GM12878 (cell line): ENCODE measurements around the gene FHOD3. TPM values are rescaled to one million over a fixed set of nuclear protein-coding genes. Genes with fewer than 3 reads are reported as not detected.
A peak's percentile ranks its signal among the peaks of the same experiment; 100 is the strongest.

Source experiments
- ASH2L ChIP-seq: fragments of 300-600, 200-600 bp; sonication (generic); IDR thresholded peaks from 2 replicates; pipeline ENCODE4 v1.6.1; 2017; ENCODE audit warnings: low read depth, mild to moderate bottlenecking, borderline replicate concordance
- BHLHE40 ChIP-seq, 2 experiments: fragments of 450-650 bp in 1 of 2; IDR thresholded peaks; 2 replicates each; pipeline ENCODE4 v1.6.1; 2011 to 2017; ENCODE audit warnings: low read depth in 2 of 2, borderline replicate concordance in 1 of 2, improper control_type of control experiment in 1 of 2, low read length in 1 of 2, mild to moderate bottlenecking in 1 of 2
- BRCA1 ChIP-seq: IDR thresholded peaks from 2 replicates; pipeline ENCODE4 v1.6.1; 2011; ENCODE audit warnings: low read depth, low read length, improper control_type of control experiment
- CBX5 ChIP-seq: sonication (generic); IDR thresholded peaks from 2 replicates; pipeline ENCODE4 v1.6.1; 2016; ENCODE audit warnings: low read depth, moderate library complexity, mild to moderate bottlenecking, inconsistent platforms
- EGR1 ChIP-seq, 2 experiments: IDR thresholded peaks; 1 replicate in 1 of 2; 2 replicates in 1 of 2; pipeline ENCODE4 v1.6.1; 2011 to 2012; ENCODE audit warnings: low read depth in 2 of 2, low read length in 2 of 2, borderline replicate concordance in 1 of 2, mild to moderate bottlenecking in 1 of 2, moderate library complexity in 1 of 2
- FOXM1 ChIP-seq: IDR thresholded peaks from 2 replicates; pipeline ENCODE4 v1.6.1; 2012; ENCODE audit warnings: low read depth, mild to moderate bottlenecking, inconsistent platforms, low read length, moderate library complexity
- HCFC1 ChIP-seq: fragments of 150-350 bp; IDR thresholded peaks from 2 replicates; pipeline ENCODE4 v1.6.1; 2014; ENCODE audit warnings: low read length
- JUND ChIP-seq: IDR thresholded peaks from 2 replicates; pipeline ENCODE4 v1.6.1; 2012; ENCODE audit warnings: low read depth, mild to moderate bottlenecking, low read length, improper control_type of control experiment, moderate library complexity
- MYC ChIP-seq: IDR thresholded peaks from 2 replicates; pipeline ENCODE4 v1.6.1; 2011; ENCODE audit warnings: mild to moderate bottlenecking, low read length, moderate library complexity, inconsistent platforms; ENCODE audit not compliant: insufficient read depth, insufficient replicate concordance, insufficient read length, severe bottlenecking
- RAD51 ChIP-seq: fragments of 450-650 bp; IDR thresholded peaks from 2 replicates; pipeline ENCODE4 v1.6.1; 2016; ENCODE audit warnings: moderate library complexity, mild to moderate bottlenecking, inconsistent platforms
- RCOR1 ChIP-seq: conservative IDR thresholded peaks from 2 replicates; pipeline ENCODE4 v1.6.1; 2012; ENCODE audit warnings: low read depth, low read length, improper control_type of control experiment
- TCF3 ChIP-seq: IDR thresholded peaks from 2 replicates; pipeline ENCODE4 v1.6.1; 2012; ENCODE audit warnings: low read depth, mild to moderate bottlenecking, low read length, borderline replicate concordance; ENCODE audit not compliant: insufficient read depth
- ZNF622 ChIP-seq: fragments of 450-650 bp; IDR thresholded peaks from 2 replicates; pipeline ENCODE4 v1.6.1; 2017; ENCODE audit warnings: mild to moderate bottlenecking, inconsistent platforms
- ZZZ3 ChIP-seq: IDR thresholded peaks from 2 replicates; pipeline ENCODE4 v1.6.1; 2011; ENCODE audit warnings: low read depth; ENCODE audit not compliant: control insufficient read depth, insufficient read length
- polyA plus RNA-seq, 11 experiments: library from polyadenylated mRNA; depleted of rRNA in 4 of 11; unstranded in 6 of 11; stranded (reverse) in 5 of 11; fragments of >200 nt; fragmentation: Nextera tagmentation in 4 of 11; fragmentation: Illumina TruSeq in 1 of 11; extraction: Ambion mirVana in 4 of 11; extraction: Trizol in 1 of 11; gene quantifications; 1 replicate in 1 of 11; 2 replicates in 10 of 11; pipeline versions ENCODE4 v1.2.1 to v1.2.3, GENCODE V29; 2011 to 2016; ENCODE audit warnings: inconsistent platforms in 2 of 11, missing spikeins in 2 of 11, low read depth in 1 of 11
- total RNA-seq, 4 experiments: library from RNA; depleted of rRNA in 3 of 4; stranded (reverse); fragments of >200 nt in 3 of 4; fragmentation: Illumina TruSeq in 1 of 4; extraction: Trizol in 1 of 4; gene quantifications; 2 replicates each; pipeline versions ENCODE4 v1.2.1 to v1.2.3, GENCODE V29; 2013 to 2021
- TF ChIP-seq, protein P1 (sequence below): fragments of 450-650 bp; IDR thresholded peaks from 2 replicates; pipeline ENCODE4 v1.6.1; 2017; ENCODE audit warnings: mild to moderate bottlenecking, low read depth, inconsistent platforms; ENCODE audit not compliant: poor library complexity, severe bottlenecking
- TF ChIP-seq, protein P2 (sequence below): fragments of 150-350 bp; IDR thresholded peaks from 2 replicates; pipeline ENCODE4 v1.6.1; 2016; ENCODE audit warnings: low read depth, low read length
- TF ChIP-seq, protein P3 (sequence below): fragments of 450-650 bp; IDR thresholded peaks from 2 replicates; pipeline ENCODE4 v1.6.1; 2017; ENCODE audit warnings: mild to moderate bottlenecking, moderate library complexity

FHOD3 gene
- total and polyA plus RNA-seq, 10 of the 15 experiments (the other 5 are each of a cell fraction or from before 2014, with no cell fraction given), result 0.77 to 26.7 (median 10.4) TPM

- no peak for TF ChIP-seq EGR1 (IDR thresholded peaks at IDR 0.05; ENCODE audit: borderline replicate concordance in 1 of 2, low read depth in 2 of 2, low read length in 2 of 2)
- no peak for TF ChIP-seq ZZZ3
- peak in 1 of 2 experiments; percentile 62; a peak in 2 of 4 replicates for TF ChIP-seq BHLHE40 (IDR thresholded peaks at IDR 0.05; ENCODE audit: borderline replicate concordance in 1 of 2, low read depth in 2 of 2, low read length in 1 of 2)
- peak; percentile 68; the same call in 1 of the 2 replicates for TF ChIP-seq CBX5
- no peak for TF ChIP-seq ASH2L
- TF ChIP-seq, protein P1, sequence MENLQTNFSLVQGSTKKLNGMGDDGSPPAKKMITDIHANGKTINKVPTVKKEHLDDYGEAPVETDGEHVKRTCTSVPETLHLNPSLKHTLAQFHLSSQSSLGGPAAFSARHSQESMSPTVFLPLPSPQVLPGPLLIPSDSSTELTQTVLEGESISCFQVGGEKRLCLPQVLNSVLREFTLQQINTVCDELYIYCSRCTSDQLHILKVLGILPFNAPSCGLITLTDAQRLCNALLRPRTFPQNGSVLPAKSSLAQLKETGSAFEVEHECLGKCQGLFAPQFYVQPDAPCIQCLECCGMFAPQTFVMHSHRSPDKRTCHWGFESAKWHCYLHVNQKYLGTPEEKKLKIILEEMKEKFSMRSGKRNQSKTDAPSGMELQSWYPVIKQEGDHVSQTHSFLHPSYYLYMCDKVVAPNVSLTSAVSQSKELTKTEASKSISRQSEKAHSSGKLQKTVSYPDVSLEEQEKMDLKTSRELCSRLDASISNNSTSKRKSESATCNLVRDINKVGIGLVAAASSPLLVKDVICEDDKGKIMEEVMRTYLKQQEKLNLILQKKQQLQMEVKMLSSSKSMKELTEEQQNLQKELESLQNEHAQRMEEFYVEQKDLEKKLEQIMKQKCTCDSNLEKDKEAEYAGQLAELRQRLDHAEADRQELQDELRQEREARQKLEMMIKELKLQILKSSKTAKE, result no peak
- TF ChIP-seq RCOR1, result no peak
- peak; percentile 95 for TF ChIP-seq TCF3
- no peak for TF ChIP-seq ZNF622
- TF ChIP-seq, protein P2, sequence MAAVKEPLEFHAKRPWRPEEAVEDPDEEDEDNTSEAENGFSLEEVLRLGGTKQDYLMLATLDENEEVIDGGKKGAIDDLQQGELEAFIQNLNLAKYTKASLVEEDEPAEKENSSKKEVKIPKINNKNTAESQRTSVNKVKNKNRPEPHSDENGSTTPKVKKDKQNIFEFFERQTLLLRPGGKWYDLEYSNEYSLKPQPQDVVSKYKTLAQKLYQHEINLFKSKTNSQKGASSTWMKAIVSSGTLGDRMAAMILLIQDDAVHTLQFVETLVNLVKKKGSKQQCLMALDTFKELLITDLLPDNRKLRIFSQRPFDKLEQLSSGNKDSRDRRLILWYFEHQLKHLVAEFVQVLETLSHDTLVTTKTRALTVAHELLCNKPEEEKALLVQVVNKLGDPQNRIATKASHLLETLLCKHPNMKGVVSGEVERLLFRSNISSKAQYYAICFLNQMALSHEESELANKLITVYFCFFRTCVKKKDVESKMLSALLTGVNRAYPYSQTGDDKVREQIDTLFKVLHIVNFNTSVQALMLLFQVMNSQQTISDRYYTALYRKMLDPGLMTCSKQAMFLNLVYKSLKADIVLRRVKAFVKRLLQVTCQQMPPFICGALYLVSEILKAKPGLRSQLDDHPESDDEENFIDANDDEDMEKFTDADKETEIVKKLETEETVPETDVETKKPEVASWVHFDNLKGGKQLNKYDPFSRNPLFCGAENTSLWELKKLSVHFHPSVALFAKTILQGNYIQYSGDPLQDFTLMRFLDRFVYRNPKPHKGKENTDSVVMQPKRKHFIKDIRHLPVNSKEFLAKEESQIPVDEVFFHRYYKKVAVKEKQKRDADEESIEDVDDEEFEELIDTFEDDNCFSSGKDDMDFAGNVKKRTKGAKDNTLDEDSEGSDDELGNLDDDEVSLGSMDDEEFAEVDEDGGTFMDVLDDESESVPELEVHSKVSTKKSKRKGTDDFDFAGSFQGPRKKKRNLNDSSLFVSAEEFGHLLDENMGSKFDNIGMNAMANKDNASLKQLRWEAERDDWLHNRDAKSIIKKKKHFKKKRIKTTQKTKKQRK, result no peak
- peak; percentile 59; the same call in 1 of the 2 replicates for TF ChIP-seq FOXM1
- TF ChIP-seq BRCA1, result no peak
- TF ChIP-seq MYC, result no peak
- no peak for TF ChIP-seq HCFC1
- no peak for TF ChIP-seq RAD51
- peak; percentile 89 for TF ChIP-seq JUND
- TF ChIP-seq, protein P3, sequence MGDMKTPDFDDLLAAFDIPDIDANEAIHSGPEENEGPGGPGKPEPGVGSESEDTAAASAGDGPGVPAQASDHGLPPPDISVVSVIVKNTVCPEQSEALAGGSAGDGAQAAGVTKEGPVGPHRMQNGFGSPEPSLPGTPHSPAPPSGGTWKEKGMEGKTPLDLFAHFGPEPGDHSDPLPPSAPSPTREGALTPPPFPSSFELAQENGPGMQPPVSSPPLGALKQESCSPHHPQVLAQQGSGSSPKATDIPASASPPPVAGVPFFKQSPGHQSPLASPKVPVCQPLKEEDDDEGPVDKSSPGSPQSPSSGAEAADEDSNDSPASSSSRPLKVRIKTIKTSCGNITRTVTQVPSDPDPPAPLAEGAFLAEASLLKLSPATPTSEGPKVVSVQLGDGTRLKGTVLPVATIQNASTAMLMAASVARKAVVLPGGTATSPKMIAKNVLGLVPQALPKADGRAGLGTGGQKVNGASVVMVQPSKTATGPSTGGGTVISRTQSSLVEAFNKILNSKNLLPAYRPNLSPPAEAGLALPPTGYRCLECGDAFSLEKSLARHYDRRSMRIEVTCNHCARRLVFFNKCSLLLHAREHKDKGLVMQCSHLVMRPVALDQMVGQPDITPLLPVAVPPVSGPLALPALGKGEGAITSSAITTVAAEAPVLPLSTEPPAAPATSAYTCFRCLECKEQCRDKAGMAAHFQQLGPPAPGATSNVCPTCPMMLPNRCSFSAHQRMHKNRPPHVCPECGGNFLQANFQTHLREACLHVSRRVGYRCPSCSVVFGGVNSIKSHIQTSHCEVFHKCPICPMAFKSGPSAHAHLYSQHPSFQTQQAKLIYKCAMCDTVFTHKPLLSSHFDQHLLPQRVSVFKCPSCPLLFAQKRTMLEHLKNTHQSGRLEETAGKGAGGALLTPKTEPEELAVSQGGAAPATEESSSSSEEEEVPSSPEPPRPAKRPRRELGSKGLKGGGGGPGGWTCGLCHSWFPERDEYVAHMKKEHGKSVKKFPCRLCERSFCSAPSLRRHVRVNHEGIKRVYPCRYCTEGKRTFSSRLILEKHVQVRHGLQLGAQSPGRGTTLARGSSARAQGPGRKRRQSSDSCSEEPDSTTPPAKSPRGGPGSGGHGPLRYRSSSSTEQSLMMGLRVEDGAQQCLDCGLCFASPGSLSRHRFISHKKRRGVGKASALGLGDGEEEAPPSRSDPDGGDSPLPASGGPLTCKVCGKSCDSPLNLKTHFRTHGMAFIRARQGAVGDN, result peak; percentile 61
Measured at GRCh38 chr18:36638224-36638623, 340.7 kb downstream of the FHOD3 start (continued).
